HEK293 (cell line): Measurements from ENCODE around the gene KNG1.
A peak's percentile ranks its signal among the peaks of the same experiment; 100 is the strongest.

Experiments used
- FEZF1 ChIP-seq: fragments of 450-650 bp; formaldehyde crosslinking; IDR thresholded peaks from 2 replicates; pipeline ENCODE4 v1.5.1; 2016; ENCODE audit warnings: missing biosample characterization, missing genetic modification characterization
- GLI4 ChIP-seq: fragments of 450-650 bp; formaldehyde crosslinking; IDR thresholded peaks from 2 replicates; pipeline ENCODE4 v1.5.1; 2016; ENCODE audit warnings: missing biosample characterization, missing genetic modification characterization
- KLF16 ChIP-seq: fragments of 450-650 bp; formaldehyde crosslinking; IDR thresholded peaks from 2 replicates; pipeline ENCODE4 v1.5.1; 2017; ENCODE audit warnings: missing biosample characterization, missing genetic modification characterization
- KLF7 ChIP-seq: fragments of 450-650 bp; formaldehyde crosslinking; IDR thresholded peaks from 2 replicates; pipeline ENCODE4 v1.5.1; 2016; ENCODE audit warnings: missing biosample characterization, missing genetic modification characterization, borderline replicate concordance
- MEIS1 ChIP-seq: sonication (generic); formaldehyde crosslinking; IDR thresholded peaks from 2 replicates; pipeline ENCODE4 v1.8.1; 2022; ENCODE audit warnings: missing genetic modification reagents, mild to moderate bottlenecking, borderline replicate concordance
- MZF1 ChIP-seq: fragments of 450-650 bp; formaldehyde crosslinking; IDR thresholded peaks from 2 replicates; pipeline ENCODE4 v1.5.1; 2017; ENCODE audit warnings: missing biosample characterization, missing genetic modification characterization, borderline replicate concordance
- OVOL3 ChIP-seq: fragments of 450-650 bp; formaldehyde crosslinking; IDR thresholded peaks from 2 replicates; pipeline ENCODE4 v1.5.1; 2016; ENCODE audit warnings: missing biosample characterization, missing genetic modification characterization
- SALL2 ChIP-seq: fragments of 450-650 bp; formaldehyde crosslinking; IDR thresholded peaks from 2 replicates; pipeline ENCODE4 v1.5.0; 2017; ENCODE audit warnings: missing biosample characterization, mild to moderate bottlenecking, missing genetic modification characterization, borderline replicate concordance
- SP2 ChIP-seq: fragments of 450-650 bp; formaldehyde crosslinking; IDR thresholded peaks from 2 replicates; pipeline ENCODE4 v1.5.1; 2016; ENCODE audit warnings: missing biosample characterization, missing genetic modification characterization
- YY1 ChIP-seq: fragments of 450-650 bp; formaldehyde crosslinking; IDR thresholded peaks from 2 replicates; pipeline ENCODE4 v1.5.1; 2018; ENCODE audit warnings: missing biosample characterization, missing genetic modification characterization
- ZBTB20 ChIP-seq: fragments of 450-650 bp; formaldehyde crosslinking; IDR thresholded peaks from 2 replicates; pipeline ENCODE4 v1.5.1; 2016; ENCODE audit warnings: missing biosample characterization, missing genetic modification characterization
- ZBTB8A ChIP-seq: fragments of 450-650 bp; formaldehyde crosslinking; IDR thresholded peaks from 2 replicates; pipeline ENCODE4 v1.5.1; 2016; ENCODE audit warnings: missing biosample characterization, missing genetic modification characterization
- ZFP69B ChIP-seq: fragments of 450-650 bp; formaldehyde crosslinking; IDR thresholded peaks from 2 replicates; pipeline ENCODE4 v1.5.1; 2016; ENCODE audit warnings: missing biosample characterization, missing genetic modification characterization
- ZNF138 ChIP-seq: fragments of 450-650 bp; formaldehyde crosslinking; IDR thresholded peaks from 2 replicates; pipeline ENCODE4 v1.5.1; 2016; ENCODE audit warnings: missing biosample characterization, missing genetic modification characterization, borderline replicate concordance
- ZNF146 ChIP-seq: fragments of 450-650 bp; formaldehyde crosslinking; IDR thresholded peaks from 2 replicates; pipeline ENCODE4 v1.5.1; 2016; ENCODE audit warnings: missing biosample characterization, missing genetic modification characterization
- ZNF19 ChIP-seq: fragments of 450-650 bp; formaldehyde crosslinking; IDR thresholded peaks from 2 replicates; pipeline ENCODE4; 2016; ENCODE audit warnings: missing biosample characterization, missing genetic modification characterization, low read depth
- ZNF2 ChIP-seq: fragments of 450-650 bp; formaldehyde crosslinking; IDR thresholded peaks from 2 replicates; pipeline ENCODE4 v1.5.1; 2016; ENCODE audit warnings: missing biosample characterization, missing genetic modification characterization
- ZNF24 ChIP-seq: fragments of 450-650 bp; formaldehyde crosslinking; IDR thresholded peaks from 2 replicates; pipeline ENCODE4 v1.5.1; 2016; ENCODE audit warnings: missing biosample characterization, missing genetic modification characterization
- ZNF335 ChIP-seq: fragments of 450-650 bp; formaldehyde crosslinking; conservative IDR thresholded peaks from 2 replicates; pipeline ENCODE4 v1.5.1; 2016; ENCODE audit warnings: missing biosample characterization, missing genetic modification characterization
- ZNF350 ChIP-seq: fragments of 450-650 bp; formaldehyde crosslinking; IDR thresholded peaks from 2 replicates; pipeline ENCODE4 v1.5.0; 2017; ENCODE audit warnings: missing biosample characterization, mild to moderate bottlenecking, missing genetic modification characterization
- ZNF37A ChIP-seq: fragments of 450-650 bp; IDR thresholded peaks from 2 replicates; pipeline ENCODE4 v1.5.1; 2018; ENCODE audit warnings: missing biosample characterization, missing genetic modification characterization
- ZNF394 ChIP-seq: fragments of 450-650 bp; formaldehyde crosslinking; IDR thresholded peaks from 2 replicates; pipeline ENCODE4 v1.5.1; 2016; ENCODE audit warnings: missing biosample characterization, missing genetic modification characterization, mild to moderate bottlenecking, moderate library complexity, borderline replicate concordance
- ZNF600 ChIP-seq: fragments of 450-650 bp; formaldehyde crosslinking; IDR thresholded peaks from 2 replicates; pipeline ENCODE4 v1.5.1; 2016; ENCODE audit warnings: missing biosample characterization, missing genetic modification characterization
- ZNF660 ChIP-seq: fragments of 450-650 bp; IDR thresholded peaks from 2 replicates; pipeline ENCODE4 v1.5.1; 2018; ENCODE audit warnings: missing biosample characterization, mild to moderate bottlenecking, missing genetic modification characterization
- ZNF664 ChIP-seq: fragments of 450-650 bp; formaldehyde crosslinking; IDR thresholded peaks from 2 replicates; pipeline ENCODE4 v1.5.1; 2016; ENCODE audit warnings: missing biosample characterization, missing genetic modification characterization
- ZNF76 ChIP-seq: fragments of 450-650 bp; formaldehyde crosslinking; IDR thresholded peaks from 2 replicates; pipeline ENCODE4; 2016; ENCODE audit warnings: low read depth, missing biosample characterization, missing genetic modification characterization, borderline replicate concordance
- ZXDB ChIP-seq: fragments of 450-650 bp; formaldehyde crosslinking; IDR thresholded peaks from 2 replicates; pipeline ENCODE4 v1.5.1; 2016; ENCODE audit warnings: missing biosample characterization, missing genetic modification characterization
- TF ChIP-seq, protein P1 (sequence below): fragments of 450-650 bp; IDR thresholded peaks from 2 replicates; pipeline ENCODE4 v1.5.1; 2018; ENCODE audit warnings: missing biosample characterization, mild to moderate bottlenecking, missing genetic modification characterization
- TF ChIP-seq, protein P2 (sequence below): fragments of 450-650 bp; formaldehyde crosslinking; IDR thresholded peaks from 2 replicates; pipeline ENCODE4 v1.5.1; 2016; ENCODE audit warnings: missing biosample characterization, missing genetic modification characterization
- TF ChIP-seq, protein P3 (sequence below): fragments of 450-650 bp; formaldehyde crosslinking; IDR thresholded peaks from 2 replicates; pipeline ENCODE4 v1.5.1; 2016; ENCODE audit warnings: missing biosample characterization, missing genetic modification characterization
- TF ChIP-seq, protein P4 (sequence below): fragments of 450-650 bp; formaldehyde crosslinking; IDR thresholded peaks from 2 replicates; pipeline ENCODE4 v1.5.1; 2017; ENCODE audit warnings: missing biosample characterization, missing genetic modification characterization
- TF ChIP-seq, protein P5 (sequence below): fragments of 450-650 bp; formaldehyde crosslinking; IDR thresholded peaks from 2 replicates; pipeline ENCODE4 v1.5.1; 2017; ENCODE audit warnings: missing biosample characterization, missing genetic modification characterization

Gene KNG1

DNA sequence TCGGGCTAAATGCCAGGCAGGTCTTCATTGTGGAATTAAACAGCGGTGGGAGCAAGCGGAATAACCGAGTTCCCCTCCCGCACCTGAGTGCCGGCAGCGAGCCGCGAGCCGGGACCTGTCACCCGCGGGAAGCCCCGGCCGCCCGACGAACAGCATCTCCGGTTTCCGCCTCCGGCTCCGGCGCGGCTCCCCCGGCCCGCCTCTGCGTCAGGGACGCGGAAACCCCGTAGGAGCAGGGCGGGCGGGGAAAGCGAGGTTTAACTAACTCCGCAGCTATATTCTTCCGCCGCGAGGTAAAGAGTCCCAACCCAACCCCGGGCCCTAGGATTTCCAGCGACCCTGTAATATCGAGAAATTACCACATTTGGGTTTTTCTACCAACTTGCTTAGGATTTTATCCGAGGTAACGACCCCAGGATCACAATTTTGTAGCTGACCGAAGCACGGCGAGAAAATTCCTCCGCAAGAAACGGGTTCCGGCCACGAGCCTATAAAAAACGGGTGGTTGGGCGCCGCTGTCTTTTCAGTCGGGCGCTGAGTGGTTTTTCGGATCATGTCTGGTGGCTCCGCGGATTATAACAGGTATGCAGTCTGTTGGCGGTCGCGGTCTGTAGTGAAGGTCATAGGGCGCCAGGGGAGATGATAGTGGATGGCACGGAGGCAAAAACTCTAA, 66.0 kb downstream of the KNG1 start, which contains the start of gene EIF4A2 (continued):
- TF ChIP-seq KLF7 (tag by site-specific recombination) (peak; percentile 86), ZNF660 (tag by site-specific recombination) (peak; percentile 75; the same call in 1 of the 2 replicates), OVOL3 (tag by site-specific recombination) (no peak), SALL2 (tag by site-specific recombination) (peak; percentile 74; the same call in 1 of the 2 replicates), ZNF2 (tag by site-specific recombination) (peak; percentile 70; the same call in 1 of the 2 replicates), ZNF138 (tag by site-specific recombination) (no peak), ZXDB (peak; percentile 100), GLI4 (tag by site-specific recombination) (0 out of 2 replicates have a peak, but pooled peaks have one; percentile 29), ZNF350 (tag by site-specific recombination) (peak; percentile 27; the same call in 1 of the 2 replicates), ZNF664 (tag by site-specific recombination) (no peak), YY1 (tag by site-specific recombination) (peak; percentile 62; the same call in 1 of the 2 replicates), ZNF19 (tag by site-specific recombination) (no peak), ZNF37A (tag by site-specific recombination) (no peak), SP2 (tag by site-specific recombination) (peak; percentile 64), FEZF1 (peak; percentile 75), ZNF24 (tag by site-specific recombination) (peak; percentile 62; the same call in 1 of the 2 replicates), ZNF335 (tag by site-specific recombination) (peak; percentile 84; the same call in 1 of the 2 replicates), ZBTB20 (tag by site-specific recombination) (no peak; the same call in 1 of the 2 replicates), ZFP69B (tag by site-specific recombination) (peak; percentile 76; the same call in 1 of the 2 replicates), ZNF76 (peak; percentile 72), MZF1 (0 out of 2 replicates have a peak, but pooled peaks have one; percentile 10), ZNF146 (tag by site-specific recombination) (peak; percentile 60), ZNF600 (tag by site-specific recombination) (peak; percentile 40), ZBTB8A (tag by site-specific recombination) (peak; percentile 64), MEIS1 (CRISPR knock-in tag) (no peak), ZNF394 (tag by site-specific recombination) (peak; percentile 62), KLF16 (tag by site-specific recombination) (0 out of 2 replicates have a peak, but pooled peaks have one; percentile 74)
- TF ChIP-seq, protein P1, sequence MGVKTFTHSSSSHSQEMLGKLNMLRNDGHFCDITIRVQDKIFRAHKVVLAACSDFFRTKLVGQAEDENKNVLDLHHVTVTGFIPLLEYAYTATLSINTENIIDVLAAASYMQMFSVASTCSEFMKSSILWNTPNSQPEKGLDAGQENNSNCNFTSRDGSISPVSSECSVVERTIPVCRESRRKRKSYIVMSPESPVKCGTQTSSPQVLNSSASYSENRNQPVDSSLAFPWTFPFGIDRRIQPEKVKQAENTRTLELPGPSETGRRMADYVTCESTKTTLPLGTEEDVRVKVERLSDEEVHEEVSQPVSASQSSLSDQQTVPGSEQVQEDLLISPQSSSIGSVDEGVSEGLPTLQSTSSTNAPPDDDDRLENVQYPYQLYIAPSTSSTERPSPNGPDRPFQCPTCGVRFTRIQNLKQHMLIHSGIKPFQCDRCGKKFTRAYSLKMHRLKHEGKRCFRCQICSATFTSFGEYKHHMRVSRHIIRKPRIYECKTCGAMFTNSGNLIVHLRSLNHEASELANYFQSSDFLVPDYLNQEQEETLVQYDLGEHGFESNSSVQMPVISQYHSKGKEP, result no peak
- TF ChIP-seq, protein P2, sequence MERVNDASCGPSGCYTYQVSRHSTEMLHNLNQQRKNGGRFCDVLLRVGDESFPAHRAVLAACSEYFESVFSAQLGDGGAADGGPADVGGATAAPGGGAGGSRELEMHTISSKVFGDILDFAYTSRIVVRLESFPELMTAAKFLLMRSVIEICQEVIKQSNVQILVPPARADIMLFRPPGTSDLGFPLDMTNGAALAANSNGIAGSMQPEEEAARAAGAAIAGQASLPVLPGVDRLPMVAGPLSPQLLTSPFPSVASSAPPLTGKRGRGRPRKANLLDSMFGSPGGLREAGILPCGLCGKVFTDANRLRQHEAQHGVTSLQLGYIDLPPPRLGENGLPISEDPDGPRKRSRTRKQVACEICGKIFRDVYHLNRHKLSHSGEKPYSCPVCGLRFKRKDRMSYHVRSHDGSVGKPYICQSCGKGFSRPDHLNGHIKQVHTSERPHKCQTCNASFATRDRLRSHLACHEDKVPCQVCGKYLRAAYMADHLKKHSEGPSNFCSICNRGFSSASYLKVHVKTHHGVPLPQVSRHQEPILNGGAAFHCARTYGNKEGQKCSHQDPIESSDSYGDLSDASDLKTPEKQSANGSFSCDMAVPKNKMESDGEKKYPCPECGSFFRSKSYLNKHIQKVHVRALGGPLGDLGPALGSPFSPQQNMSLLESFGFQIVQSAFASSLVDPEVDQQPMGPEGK (tag by site-specific recombination), result peak; percentile 82
- TF ChIP-seq, protein P3, sequence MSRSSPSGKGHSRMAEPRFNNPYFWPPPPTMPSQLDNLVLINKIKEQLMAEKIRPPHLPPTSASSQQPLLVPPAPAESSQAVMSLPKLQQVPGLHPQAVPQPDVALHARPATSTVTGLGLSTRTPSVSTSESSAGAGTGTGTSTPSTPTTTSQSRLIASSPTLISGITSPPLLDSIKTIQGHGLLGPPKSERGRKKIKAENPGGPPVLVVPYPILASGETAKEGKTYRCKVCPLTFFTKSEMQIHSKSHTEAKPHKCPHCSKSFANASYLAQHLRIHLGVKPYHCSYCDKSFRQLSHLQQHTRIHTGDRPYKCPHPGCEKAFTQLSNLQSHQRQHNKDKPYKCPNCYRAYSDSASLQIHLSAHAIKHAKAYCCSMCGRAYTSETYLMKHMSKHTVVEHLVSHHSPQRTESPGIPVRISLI, result 0 out of 2 replicates have a peak, but pooled peaks have one; percentile 8
- TF ChIP-seq, protein P4, sequence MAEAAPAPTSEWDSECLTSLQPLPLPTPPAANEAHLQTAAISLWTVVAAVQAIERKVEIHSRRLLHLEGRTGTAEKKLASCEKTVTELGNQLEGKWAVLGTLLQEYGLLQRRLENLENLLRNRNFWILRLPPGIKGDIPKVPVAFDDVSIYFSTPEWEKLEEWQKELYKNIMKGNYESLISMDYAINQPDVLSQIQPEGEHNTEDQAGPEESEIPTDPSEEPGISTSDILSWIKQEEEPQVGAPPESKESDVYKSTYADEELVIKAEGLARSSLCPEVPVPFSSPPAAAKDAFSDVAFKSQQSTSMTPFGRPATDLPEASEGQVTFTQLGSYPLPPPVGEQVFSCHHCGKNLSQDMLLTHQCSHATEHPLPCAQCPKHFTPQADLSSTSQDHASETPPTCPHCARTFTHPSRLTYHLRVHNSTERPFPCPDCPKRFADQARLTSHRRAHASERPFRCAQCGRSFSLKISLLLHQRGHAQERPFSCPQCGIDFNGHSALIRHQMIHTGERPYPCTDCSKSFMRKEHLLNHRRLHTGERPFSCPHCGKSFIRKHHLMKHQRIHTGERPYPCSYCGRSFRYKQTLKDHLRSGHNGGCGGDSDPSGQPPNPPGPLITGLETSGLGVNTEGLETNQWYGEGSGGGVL, result no peak
- TF ChIP-seq, protein P5, sequence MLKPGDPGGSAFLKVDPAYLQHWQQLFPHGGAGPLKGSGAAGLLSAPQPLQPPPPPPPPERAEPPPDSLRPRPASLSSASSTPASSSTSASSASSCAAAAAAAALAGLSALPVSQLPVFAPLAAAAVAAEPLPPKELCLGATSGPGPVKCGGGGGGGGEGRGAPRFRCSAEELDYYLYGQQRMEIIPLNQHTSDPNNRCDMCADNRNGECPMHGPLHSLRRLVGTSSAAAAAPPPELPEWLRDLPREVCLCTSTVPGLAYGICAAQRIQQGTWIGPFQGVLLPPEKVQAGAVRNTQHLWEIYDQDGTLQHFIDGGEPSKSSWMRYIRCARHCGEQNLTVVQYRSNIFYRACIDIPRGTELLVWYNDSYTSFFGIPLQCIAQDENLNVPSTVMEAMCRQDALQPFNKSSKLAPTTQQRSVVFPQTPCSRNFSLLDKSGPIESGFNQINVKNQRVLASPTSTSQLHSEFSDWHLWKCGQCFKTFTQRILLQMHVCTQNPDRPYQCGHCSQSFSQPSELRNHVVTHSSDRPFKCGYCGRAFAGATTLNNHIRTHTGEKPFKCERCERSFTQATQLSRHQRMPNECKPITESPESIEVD, result peak; percentile 76
